ENCODE data around the gene GFI1. TPM values are rescaled to one million over a fixed set of nuclear protein-coding genes. Genes with fewer than 3 reads are reported as not detected.
"Not testable (repeated sequence)": the region's sequence is repeated elsewhere in the genome, so short reads cannot be mapped to it uniquely, and the experiment has no call there.

GFI1 gene
- total RNA-seq, 1 experiment from 2014 or later: 0.05 TPM

DNA sequence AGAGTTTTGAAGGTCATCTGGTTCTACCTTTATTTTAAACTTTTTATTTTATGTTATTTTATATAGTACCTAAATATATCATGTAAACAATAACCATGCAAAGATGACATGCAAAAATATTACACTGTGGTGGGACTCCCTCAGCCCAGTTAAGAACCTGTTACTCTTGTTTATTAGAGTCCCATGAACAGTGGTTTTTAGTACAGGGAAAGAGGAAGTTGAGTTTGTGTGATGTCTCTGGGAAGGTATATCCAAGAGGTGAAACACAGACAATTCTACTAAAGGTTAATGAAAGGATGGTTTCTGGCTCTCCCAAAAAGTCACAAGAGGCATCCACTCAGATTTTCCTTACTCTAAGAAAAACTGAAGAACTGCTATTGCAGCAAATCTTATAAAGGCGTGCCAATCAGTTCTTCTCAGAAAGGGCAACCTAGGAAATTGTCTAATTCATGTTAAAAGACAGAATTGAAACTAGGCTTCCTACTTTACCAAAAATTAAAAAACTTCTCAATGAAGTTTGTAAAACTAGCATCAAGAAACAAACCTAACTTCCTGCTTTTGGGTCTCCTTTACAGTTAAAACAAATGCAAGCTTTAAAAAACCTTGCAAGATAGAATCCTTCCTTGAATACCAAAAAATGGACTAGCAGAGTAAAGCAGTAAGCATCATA lies 19.9 kb downstream of the GFI1 start:
- no peak for DNase-seq (ENCODE audit: extremely low read depth, low read depth)

DNA sequence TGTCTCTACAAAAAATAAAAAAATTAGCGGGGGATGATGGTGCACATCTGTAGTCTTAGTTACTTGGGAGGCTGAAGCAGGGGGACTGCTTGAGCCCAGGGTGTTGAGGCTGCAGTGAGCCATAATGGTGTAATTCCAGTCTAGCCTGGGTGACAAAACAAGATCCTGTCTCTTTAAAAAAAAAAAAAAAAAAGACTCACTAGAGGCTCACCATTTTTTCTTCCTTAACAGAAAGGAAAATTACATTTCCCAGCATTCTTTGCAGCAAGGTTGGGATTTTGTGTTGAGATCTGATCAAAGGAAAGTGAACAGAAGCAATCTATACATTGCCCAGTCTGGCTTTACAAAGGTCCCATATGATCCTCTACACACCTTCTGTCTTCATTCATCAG lies 21.5 kb downstream of the GFI1 start:
- DNase-seq (ENCODE audit: extremely low read depth, low read depth): no peak

DNA sequence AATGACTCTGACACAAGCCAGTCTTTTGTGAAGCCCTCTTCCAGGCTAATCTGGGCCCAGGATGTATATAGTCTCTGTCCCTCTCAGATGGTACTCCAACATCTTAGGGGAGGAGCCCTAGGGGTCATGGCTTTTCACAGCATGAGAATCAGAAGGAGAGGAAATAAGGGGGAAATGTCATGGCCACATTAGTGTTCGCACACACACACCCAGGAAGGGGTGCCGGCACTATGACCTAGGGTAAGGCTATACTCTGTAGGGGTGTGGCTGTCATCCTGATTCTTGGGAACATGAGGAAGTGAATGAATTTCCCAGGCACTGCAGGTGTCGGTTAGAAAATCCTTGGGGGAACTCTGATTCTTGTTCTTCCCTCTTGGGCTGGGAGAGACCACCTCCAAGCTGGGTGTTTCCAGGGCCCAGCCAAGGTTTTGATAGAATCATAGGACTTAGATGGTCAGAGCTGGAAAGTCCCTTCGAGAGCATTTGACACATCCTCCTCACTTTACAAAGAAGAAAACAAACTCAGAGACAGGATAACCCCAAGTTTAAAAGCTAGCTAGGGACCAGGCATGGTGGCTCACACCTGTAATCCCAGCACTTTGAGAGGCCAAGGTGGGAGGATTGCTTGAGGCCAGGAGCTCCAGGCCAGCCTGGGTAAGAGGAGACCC lies 22.0 kb downstream of the GFI1 start:
- no peak for DNase-seq (ENCODE audit: extremely low read depth, low read depth)

DNA sequence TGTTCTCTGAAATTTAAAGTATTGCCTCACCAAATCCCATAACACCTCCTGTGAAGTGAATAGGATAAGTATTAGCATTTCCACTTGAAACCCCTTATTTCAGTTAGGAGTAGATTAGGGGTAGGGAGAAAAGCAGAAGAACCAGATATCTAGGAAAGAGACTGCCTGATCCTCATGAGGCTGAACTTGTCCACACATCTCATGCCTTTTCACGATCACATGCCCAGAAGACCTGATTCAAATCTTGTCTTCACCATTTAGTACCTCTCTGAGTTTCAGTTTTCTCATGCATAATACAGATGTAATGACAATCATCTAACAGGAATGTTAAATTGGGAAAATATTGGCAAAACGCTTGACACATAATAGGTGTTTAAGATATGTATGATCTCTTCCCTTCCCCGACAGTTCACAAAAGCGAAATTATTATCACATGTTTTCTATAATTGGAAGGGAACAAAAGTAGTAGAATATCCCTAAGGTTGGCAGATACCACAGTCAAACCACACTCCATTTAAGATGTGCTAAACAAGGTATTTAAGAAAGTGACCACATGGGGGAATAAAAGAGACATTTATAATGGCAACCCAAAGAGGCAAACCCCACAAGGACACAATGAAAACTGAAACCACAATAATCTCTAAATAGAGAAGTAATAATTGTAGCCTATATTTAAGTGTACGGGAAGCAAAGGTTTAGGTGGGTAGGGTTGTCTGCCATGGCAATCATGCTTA lies 25.2 kb downstream of the GFI1 start:
- no peak for DNase-seq (ENCODE audit: extremely low read depth, low read depth)

DNA sequence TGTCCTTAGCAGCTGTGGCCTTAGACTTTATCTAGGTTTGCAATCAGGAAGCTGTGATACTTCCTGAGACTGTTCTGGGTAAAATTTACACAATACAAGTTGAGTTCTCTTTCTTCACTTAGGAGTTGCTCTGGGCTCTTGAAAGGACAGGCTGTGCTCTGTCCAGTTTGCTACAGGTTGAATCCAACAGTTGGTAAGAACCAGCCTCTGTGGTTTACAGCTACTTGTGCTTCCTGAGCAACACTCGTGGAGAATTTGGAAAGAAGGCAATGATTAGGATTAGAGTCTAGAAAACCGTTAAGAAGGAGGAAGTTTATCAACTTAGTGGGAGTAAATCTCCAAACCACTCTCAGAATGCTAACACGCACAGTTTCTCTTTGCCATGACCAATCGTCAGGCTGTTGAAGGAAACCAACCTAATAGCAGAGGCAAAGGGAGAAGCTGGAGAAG lies 26.8 kb downstream of the GFI1 start:
- no peak for DNase-seq (ENCODE audit: extremely low read depth, low read depth)

DNA sequence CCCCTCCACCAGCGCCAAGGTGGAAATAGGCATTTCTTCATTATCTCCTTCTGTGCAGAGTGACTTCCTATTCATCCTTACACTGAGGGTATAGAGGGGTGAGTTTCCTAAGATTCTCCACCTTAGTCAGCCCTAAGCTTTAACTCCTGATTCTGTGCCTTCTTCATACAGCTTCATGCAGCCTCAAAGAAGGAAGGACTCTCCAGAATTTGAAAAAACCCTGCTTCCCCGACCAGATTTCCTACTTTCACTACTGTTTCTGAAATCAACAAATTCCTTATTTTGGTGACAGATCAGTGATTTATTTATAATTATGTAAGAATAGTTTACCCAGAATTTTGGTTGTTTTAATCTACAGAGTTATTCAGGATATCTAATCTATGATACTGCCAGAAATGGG lies 28.6 kb downstream of the GFI1 start:
- no peak for DNase-seq (ENCODE audit: extremely low read depth, low read depth)

DNA sequence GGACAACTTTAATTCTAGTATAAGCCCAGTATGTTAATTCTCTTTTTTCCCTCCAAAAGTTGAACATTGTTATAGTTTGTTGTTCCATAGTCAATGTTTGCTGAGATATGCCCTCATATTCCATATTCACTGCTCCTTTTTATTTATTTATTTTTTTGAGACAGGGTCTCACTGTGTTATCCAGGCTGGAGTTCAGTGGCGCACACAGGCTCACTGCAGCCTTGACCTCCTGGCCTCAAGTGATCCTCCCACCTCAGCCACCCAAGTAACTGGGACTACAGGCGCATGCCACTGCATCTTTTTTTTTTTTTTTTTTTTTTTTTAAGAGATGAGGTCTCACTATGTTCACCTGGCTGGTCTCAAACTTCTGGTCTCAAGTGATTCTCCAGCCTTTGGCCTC lies 38.7 kb downstream of the GFI1 start:
- no peak for DNase-seq (ENCODE audit: extremely low read depth, low read depth)

DNA sequence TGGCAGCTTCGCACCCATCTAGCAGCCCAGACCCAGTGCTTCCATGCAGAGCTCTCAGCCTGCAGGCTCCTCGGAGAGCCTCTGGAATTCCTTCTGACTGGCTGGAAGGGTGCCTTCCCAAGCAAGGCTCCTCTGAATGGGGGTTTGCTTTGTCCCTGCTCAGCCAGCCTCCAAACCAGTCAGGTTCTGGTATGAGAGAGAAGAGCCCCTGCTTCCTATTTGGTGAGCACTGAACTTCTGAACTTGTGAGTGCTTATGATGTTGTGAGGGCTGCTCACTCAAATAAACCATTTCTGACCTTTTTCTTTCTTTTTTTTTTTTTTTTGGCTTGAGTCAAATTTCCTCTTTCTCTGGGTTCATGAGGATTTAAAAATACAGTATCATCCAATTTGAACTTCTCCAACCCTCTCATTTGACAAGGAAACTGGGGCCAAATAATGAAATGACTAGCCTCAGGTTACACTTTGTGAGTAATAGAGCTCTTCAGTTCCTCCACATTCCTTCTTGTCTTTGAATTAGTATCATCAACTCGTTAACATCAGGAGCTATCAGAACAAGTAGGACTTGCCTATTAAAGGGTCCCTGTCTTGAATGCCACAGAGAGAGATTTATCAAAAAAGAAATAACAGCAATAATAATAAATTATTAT lies 39.6 kb downstream of the GFI1 start:
- DNase-seq (ENCODE audit: extremely low read depth, low read depth): no peak

DNA sequence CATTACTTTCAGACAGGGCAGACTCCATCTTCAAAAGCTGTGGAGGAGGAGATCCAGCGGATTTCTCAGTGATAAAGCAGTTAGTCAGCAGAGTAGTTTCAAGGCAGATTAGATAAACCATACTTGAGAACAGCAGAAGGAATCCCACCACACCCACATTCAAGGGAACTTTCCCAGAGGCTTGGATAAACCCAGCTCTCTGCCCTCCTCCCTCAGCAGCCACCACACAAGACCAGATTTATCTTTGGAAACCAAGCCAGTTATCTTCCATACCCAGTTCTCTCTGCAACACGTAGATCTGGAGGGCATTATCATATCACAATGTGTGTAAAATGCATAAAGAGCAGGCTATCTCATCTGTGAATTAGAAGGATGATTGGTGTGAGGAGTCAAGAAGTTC lies 40.2 kb downstream of the GFI1 start:
- DNase-seq (ENCODE audit: extremely low read depth, low read depth): no peak

DNA sequence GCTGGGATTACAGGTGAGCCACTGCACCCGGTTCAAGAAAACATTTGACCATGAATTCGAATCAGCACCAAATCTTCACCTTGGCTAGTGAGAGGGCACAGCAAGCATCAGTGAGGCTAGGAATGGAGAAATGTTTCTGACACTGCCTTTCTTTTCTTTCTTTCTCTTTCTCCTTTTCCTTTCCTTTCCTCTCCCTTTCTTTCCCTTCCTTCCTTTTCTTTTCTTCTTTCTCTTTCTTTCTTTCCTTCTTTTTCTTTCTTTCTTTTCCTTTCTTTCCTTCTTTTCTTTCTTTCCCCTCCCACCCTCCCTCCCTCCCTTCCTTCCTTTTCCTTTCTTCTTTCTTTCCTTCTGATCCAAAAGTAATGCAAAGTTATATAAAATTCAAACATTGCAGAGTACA lies 40.9 kb downstream of the GFI1 start:
- DNase-seq (ENCODE audit: extremely low read depth, low read depth): no peak

DNA sequence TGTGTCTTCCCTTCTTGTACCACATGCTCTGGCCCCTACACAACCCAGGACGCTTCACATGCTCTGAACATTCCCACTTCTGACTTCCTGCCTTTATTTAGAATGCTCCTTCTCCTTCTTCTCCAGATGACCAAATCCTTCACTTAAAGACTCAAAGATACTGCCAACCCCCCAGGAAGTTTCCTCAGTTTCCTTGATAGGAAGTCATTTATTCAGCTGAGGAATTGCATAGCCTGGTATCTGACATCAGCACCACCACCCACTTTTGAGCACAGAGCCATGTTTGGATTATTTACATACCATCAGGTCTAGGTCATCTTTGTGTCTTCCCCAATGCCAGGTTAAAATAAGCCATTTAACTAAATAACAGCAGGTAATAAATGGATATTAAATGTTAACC lies 42.4 kb downstream of the GFI1 start:
- DNase-seq (ENCODE audit: extremely low read depth, low read depth): no peak

DNA sequence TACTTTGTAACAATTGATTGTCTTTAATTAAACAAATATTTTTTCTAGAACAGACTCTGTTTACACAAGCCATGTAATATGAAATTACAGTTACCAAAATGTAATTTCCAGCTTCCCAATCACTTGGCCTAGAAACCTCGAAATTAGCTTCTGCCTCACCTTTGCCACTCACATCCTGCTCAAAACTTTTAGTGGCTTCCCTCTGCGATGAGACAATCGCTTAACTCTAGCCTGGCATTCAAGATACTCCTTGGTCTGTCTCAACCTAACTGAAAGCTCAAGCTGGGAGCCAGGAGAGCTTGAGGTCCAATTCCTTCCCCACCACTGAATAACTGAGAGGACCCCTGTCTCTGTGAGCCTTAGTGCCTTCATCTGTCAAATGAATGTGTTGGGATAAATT lies 42.8 kb downstream of the GFI1 start:
- no peak for DNase-seq (ENCODE audit: extremely low read depth, low read depth)

DNA sequence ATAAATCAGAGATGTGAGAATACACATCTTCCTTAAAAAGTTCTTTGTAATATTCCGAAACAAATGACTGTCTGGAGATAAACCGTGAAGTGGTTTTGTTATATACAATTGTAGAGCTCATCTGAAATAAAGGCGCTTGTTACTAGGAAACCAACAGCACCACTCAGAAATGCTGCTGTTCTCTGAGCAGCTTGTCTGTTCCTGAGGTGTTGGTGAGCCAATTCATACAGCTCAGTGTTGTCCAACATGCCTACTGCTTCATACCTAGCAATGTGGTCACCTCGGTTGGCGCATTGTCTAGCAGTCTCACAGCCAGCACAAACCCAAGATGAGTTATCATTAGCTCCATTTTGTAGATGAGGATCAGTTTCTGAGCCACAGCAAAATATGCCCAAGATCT lies 44.4 kb downstream of the GFI1 start:
- DNase-seq (ENCODE audit: extremely low read depth, low read depth): no peak

DNA sequence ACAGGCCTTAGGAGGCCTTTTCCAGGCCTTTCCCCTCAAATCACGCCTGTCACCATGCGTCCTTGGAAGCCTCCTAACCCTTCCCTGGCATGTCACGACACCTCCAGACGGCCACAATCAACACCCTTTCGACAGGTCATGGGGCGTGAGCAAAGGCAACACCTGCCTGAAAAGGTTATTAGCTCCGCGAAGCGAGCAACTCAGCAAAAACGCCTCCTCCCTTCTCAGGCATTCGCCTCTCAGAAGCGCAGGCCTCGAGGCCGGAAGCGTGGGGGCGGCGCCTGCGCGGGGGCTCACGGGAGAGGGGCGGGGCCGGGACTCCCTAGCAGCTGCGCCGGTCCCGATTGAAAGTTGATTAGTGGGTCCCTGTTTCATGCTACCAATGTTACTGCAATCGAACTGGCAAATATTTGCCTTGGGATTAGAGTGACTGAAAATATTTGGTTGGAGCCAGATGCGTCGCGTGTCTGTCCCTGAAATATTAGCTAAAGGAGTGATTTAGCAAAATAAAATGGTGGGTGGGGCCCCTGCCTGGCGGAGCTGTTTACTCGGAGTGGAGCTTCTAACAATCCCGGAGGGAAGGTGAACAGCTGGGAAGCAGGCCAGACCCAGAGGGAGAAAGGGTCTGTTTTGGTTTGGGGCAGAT lies 44.9 kb downstream of the GFI1 start:
- DNase-seq (ENCODE audit: extremely low read depth, low read depth): peak; percentile 40

DNA sequence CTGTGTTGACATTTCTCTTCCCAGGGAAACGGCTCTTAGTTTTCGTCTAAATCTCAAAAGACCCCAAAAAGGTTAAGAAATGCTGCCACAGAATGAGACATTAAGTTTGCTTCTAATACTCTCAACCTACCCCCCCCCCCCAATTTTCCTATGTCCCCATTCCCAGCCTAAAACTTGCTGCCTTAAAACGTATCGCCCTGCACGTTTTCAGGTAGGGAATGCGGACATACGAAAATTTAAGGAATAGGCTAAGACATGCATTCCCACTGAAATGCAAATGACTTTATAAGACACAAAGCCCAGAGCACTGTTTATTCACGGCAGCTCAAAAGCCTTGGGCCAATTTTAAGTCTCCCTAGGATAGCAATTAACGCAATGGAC lies 45.4 kb downstream of the GFI1 start:
- DNase-seq (ENCODE audit: extremely low read depth, low read depth): no peak

DNA sequence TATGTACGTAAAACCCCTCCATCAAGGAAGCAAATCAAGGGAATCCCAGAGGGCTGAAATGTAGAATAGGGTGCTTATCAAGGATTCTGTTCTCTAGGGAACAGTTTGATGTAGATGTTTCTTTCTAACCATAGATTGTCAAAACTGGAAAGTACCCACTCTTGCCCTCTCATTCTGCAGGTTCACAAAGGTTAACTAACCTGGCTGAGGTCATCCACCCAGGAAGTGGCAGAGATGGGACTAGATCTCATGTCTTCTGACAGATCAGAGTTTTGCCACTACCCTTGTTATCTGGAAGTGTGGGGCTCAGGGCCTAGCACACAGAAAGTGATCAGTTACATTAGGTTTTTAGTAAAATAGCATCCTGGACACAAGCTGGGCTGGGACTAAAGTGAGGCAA lies 47.4 kb downstream of the GFI1 start:
- DNase-seq (ENCODE audit: extremely low read depth, low read depth): no peak

DNA sequence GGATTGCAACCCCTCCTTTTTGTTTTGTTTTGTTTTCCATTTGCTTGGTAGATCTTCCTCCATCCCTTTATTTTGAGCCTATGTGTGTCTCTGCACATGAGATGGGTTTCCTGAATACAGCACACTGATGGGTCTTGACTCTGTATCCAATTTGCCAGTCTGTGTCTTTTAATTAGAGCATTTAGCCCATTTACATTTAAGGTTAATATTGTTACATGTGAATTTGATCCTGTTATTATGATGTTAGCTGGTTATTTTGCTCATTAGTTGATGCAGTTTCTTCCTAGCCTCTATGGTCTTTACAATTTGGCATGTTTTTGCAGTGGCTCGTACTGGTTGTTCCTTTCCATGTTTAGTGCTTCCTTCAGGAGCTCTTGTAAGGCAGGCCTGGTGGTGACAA lies 52.2 kb downstream of the GFI1 start:
- DNase-seq (ENCODE audit: extremely low read depth, low read depth): not testable (repeated sequence)

DNA sequence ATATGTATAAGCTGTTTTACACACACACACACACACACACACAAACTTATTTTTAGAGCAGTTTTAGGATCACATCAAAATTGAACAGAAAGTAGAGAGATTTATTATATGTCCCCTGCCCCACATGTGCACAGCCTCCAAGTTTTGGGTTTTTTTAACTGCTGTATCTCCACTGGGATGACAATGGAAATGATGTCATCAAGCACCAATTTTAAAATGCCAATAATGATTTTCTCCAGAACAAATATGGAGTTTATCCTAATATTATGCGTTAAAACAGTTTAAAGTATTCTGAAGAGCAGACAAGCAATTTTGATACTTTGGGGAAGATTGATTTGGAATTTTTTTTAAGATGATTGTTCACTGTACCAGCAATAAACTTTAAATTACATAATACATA lies 56.7 kb downstream of the GFI1 start:
- no peak for DNase-seq (ENCODE audit: extremely low read depth, low read depth)

DNA sequence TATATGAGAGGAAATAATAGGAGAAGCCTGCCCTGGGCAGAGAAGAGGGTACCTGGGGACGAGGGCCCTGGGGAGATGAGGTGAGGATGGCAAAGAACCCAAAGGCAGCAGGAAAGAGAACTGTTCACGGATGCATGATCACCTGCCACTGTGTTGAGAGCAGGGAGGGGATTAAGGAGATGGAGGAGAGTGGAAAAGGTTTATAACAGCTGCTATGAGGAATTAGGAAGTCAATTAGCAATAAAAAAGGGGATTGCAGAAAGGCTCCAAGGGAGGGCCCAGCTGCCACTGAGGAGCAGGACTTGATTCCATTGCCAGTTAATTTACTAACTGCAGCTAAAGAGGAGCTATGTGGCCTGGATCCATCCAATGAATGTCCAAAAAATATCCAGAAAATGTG lies 61.1 kb downstream of the GFI1 start:
- no peak for DNase-seq (ENCODE audit: extremely low read depth, low read depth)

Measured in NCI-H460 (cell line).